B cell (primary cell): ENCODE data around the gene APP. TPM values are rescaled to one million over a fixed set of nuclear protein-coding genes. Genes with fewer than 3 reads are reported as not detected.

ENCODE experiments used
- ATAC-seq: fragments of 200-7000 bp; cut with Tn5 transposase; one replicate; pipeline ENCODE4 v1.10.0; 2021; ENCODE audit warnings: low read depth, mild to moderate bottlenecking, moderate number of reproducible peaks, moderate library complexity
- CTCF ChIA-PET: fragments of 350-600 bp; sonication (Branson Sonifier 250); formaldehyde crosslinking; loops from one replicate; lab custom pipeline; 2021; ENCODE audit warnings: antibody characterized with exemption, inconsistent platforms; lab: Charles Lee
- POLR2A ChIA-PET: fragments of 350-600 bp; sonication (Branson Sonifier 250); formaldehyde crosslinking; loops from one replicate; lab custom pipeline; 2021; ENCODE audit warnings: antibody characterized with exemption; lab: Charles Lee
- DNase-seq: peaks from one replicate; pipeline ENCODE4 v3.0.0; 2013
- H2AFZ ChIP-seq: 2 replicates; pipeline ENCODE4 v1.6.1; 2012; ENCODE audit warnings: mild to moderate bottlenecking, low read depth, low read length; ENCODE audit not compliant: insufficient read depth, poor library complexity, severe bottlenecking
- H3K27ac ChIP-seq, 2 donors: 1 replicate in 1 of 2; 2 replicates in 1 of 2; pipeline ENCODE4 v1.5.1; 2012 to 2013; ENCODE audit warnings: low read length in 2 of 2, mild to moderate bottlenecking in 2 of 2, moderate library complexity in 1 of 2
- H3K27me3 ChIP-seq, 4 experiments: fragments of 200-600 bp in 1 of 4; sonication (generic) in 1 of 4; replicated peaks in 1 of 4; 1 replicate in 2 of 4; 2 replicates in 2 of 4; pipeline versions ENCODE4 v1.6.1 to v1.7.0; 2013 to 2016; ENCODE audit warnings: low read length in 3 of 4, mild to moderate bottlenecking in 2 of 4, mixed read lengths in 1 of 4, moderate library complexity in 1 of 4; ENCODE audit not compliant: insufficient read depth in 4 of 4, control insufficient read depth in 3 of 4; ENCODE audit errors: control extremely low read depth in 1 of 4
- H3K36me3 ChIP-seq, 2 experiments: replicated peaks in 1 of 2; 1 replicate in 1 of 2; 2 replicates in 1 of 2; pipeline versions ENCODE4 v1.6.1 to v1.7.1; 2013; ENCODE audit warnings: low read length in 1 of 2; ENCODE audit not compliant: insufficient read depth in 2 of 2, control insufficient read depth in 1 of 2; ENCODE audit errors: control extremely low read depth in 1 of 2, extremely low read depth in 1 of 2
- H3K4me1 ChIP-seq, 2 donors: fragments of 200-600 bp in 1 of 2; sonication (generic) in 1 of 2; 1 replicate in 1 of 2; 2 replicates in 1 of 2; pipeline versions ENCODE4 v1.5.1 to v1.6.1; 2013 to 2017; ENCODE audit warnings: low read length in 2 of 2; ENCODE audit not compliant: control insufficient read depth in 2 of 2, insufficient read depth in 2 of 2
- H3K4me2 ChIP-seq: replicated peaks from 2 replicates; pipeline ENCODE3; 2012; ENCODE audit warnings: mild to moderate bottlenecking, low read depth, low read length; ENCODE audit not compliant: poor library complexity, severe bottlenecking
- H3K4me3 ChIP-seq, 5 experiments: fragments of 200-600 bp in 1 of 5; sonication (generic) in 1 of 5; 1 replicate in 3 of 5; 2 replicates in 2 of 5; pipeline versions ENCODE4 v1.5.1 to v1.7.0; 2011 to 2016; ENCODE audit warnings: low read length in 4 of 5, mild to moderate bottlenecking in 4 of 5, low read depth in 2 of 5, control low read depth in 1 of 5, moderate library complexity in 1 of 5; ENCODE audit not compliant: insufficient read depth in 1 of 5; ENCODE audit errors: control extremely low read depth in 1 of 5, extremely low read depth in 1 of 5
- H3K79me2 ChIP-seq: fragments of 200-600 bp; sonication (generic); one replicate; pipeline ENCODE4 v1.6.0; 2016; ENCODE audit warnings: low read length; ENCODE audit not compliant: control insufficient read depth, insufficient read depth
- H3K9ac ChIP-seq: fragments of 200-600 bp; sonication (generic); 2 replicates; pipeline ENCODE4 v1.6.1; 2017; ENCODE audit warnings: mild to moderate bottlenecking, low read length, moderate library complexity
- H3K9me3 ChIP-seq, 3 donors: one replicate each; pipeline versions ENCODE4 v1.6.1 to v1.7.1; 2013; ENCODE audit warnings: low read length in 2 of 3; ENCODE audit not compliant: control insufficient read depth in 2 of 3, insufficient read depth in 1 of 3; ENCODE audit errors: control extremely low read depth in 1 of 3
- H4K20me1 ChIP-seq: 2 replicates; pipeline ENCODE4 v1.6.0; 2012; ENCODE audit warnings: mild to moderate bottlenecking, low read length; ENCODE audit not compliant: insufficient read depth, control insufficient read depth, poor library complexity, severe bottlenecking
- H3K27ac Mint-ChIP-seq: one replicate; pipeline ENCODE4 v1.8.0; 2021; ENCODE audit warnings: mixed read lengths
- H3K27me3 Mint-ChIP-seq: one replicate; pipeline ENCODE4 v1.8.0; 2021; ENCODE audit warnings: mixed read lengths
- H3K4me1 Mint-ChIP-seq: one replicate; pipeline ENCODE4 v1.8.0; 2021; ENCODE audit warnings: mixed read lengths
- H3K4me3 Mint-ChIP-seq: one replicate; pipeline ENCODE4 v1.8.0; 2021; ENCODE audit warnings: mixed read lengths
- H3K9me3 Mint-ChIP-seq: one replicate; pipeline ENCODE4 v1.8.0; 2022; ENCODE audit warnings: mixed read lengths; ENCODE audit not compliant: insufficient read depth
- EZH2 ChIP-seq: IDR thresholded peaks from 2 replicates; pipeline ENCODE4 v1.6.1; 2012; ENCODE audit warnings: borderline replicate concordance, low read depth, mild to moderate bottlenecking, moderate library complexity, low read length; ENCODE audit not compliant: insufficient read depth, poor library complexity, severe bottlenecking
- WGBS: methylation state at CpG from one replicate; pipeline ENCODE4 v1.1.5; 2013; ENCODE audit warnings: missing lambda C conversion rate; ENCODE audit not compliant: insufficient coverage; 5-methylcytosine and 5-hydroxymethylcytosine counted together
- intact Hi-C: fragments of 100-400 bp; cut with micrococcal nuclease; formaldehyde crosslinking; loops from one replicate; pipeline ENCODE4 v1.10.0; 2022
- polyA plus RNA-seq: library from polyadenylated mRNA; depleted of rRNA; stranded (reverse); fragments of >200 nt; gene quantifications from 2 replicates; pipeline ENCODE4 v1.2.3, GENCODE V29; 2012
- total RNA-seq, 2 donors: library from RNA; stranded (reverse); fragments of 120-200 nt in 1 of 2; gene quantifications; 1 replicate in 1 of 2; 2 replicates in 1 of 2; pipeline versions ENCODE4 v1.2.3 to v1.2.4, GENCODE V29; 2013 to 2022
- TF ChIP-seq, protein P1 (sequence below): fragments of 200-600 bp; IDR thresholded peaks from one replicate; pipeline ENCODE4 v1.8.0; 2022; ENCODE audit warnings: antibody characterized with exemption, mild to moderate bottlenecking

The APP gene
- total and polyA plus RNA-seq, 2 donors (not counting 1 experiment from before 2014, with no cell fraction given): 28.3 to 34.7 TPM

DNA sequence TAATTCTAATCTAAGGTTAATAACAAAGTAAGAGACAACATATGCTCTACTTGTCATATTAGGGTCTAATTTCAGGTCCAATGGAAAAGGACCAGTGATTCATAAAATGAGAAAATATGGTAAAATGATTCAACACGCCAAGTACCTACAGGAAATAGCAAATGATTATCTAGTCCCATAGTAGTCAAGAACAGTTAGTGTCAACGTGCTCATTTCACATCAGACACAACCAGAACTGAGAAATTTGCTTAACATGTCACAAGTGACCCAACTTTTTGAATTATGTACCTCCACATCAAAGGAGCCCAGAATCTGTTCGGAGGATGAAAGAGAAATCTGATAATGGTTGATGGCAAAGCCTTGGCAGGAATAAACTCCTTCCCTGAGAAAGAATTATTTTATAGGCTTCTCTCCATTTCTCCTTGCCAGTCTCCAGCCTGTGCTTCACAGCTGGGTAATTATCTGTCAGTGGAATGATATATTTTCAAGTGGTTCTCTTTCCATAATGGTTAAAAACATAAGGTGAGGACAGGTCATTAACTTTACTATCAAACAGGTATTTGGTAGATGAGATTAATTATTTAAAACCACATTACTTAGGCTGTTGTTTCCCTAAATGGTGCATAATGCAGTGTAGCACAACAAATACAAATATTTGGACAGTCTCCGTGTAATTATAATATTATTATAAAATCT, 83.2 kb downstream of the APP start:
- intact Hi-C loops: no loop called here
- H3K9ac ChIP-seq: no peak overlapping the region
- CTCF ChIA-PET: no interaction called here
- H3K79me2 ChIP-seq: peaks cover 4% of the 10 kb centered on the region
- H3K27ac Mint-ChIP-seq: no peak overlapping the region
- TF ChIP-seq, protein P1, sequence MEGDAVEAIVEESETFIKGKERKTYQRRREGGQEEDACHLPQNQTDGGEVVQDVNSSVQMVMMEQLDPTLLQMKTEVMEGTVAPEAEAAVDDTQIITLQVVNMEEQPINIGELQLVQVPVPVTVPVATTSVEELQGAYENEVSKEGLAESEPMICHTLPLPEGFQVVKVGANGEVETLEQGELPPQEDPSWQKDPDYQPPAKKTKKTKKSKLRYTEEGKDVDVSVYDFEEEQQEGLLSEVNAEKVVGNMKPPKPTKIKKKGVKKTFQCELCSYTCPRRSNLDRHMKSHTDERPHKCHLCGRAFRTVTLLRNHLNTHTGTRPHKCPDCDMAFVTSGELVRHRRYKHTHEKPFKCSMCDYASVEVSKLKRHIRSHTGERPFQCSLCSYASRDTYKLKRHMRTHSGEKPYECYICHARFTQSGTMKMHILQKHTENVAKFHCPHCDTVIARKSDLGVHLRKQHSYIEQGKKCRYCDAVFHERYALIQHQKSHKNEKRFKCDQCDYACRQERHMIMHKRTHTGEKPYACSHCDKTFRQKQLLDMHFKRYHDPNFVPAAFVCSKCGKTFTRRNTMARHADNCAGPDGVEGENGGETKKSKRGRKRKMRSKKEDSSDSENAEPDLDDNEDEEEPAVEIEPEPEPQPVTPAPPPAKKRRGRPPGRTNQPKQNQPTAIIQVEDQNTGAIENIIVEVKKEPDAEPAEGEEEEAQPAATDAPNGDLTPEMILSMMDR: no peak
- no peak for TF ChIP-seq EZH2
- no peaks in the 10 kb centered on the region for H3K27me3 ChIP-seq
- DNase-seq: no peak
- no peak overlapping the region for H2AFZ ChIP-seq
- no peaks in the 10 kb centered on the region for H3K27me3 Mint-ChIP-seq
- peaks cover 8% of the 10 kb centered on the region for H4K20me1 ChIP-seq
- peaks cover 0 to 3% (median 0%) of the 10 kb centered on the region in 3 donors for H3K9me3 ChIP-seq
- ATAC-seq: no peak
- H3K9me3 Mint-ChIP-seq: no peaks in the 10 kb centered on the region
- H3K4me1 Mint-ChIP-seq: no peaks in the 10 kb centered on the region
- H3K4me2 ChIP-seq: no peak overlapping the region
- no peak overlapping the region for H3K27ac ChIP-seq
- H3K4me3 ChIP-seq: no peak overlapping the region
- H3K36me3 ChIP-seq: peaks cover 0 to 3% of the 10 kb centered on the region in 2 experiments
- no peak overlapping the region for H3K4me3 Mint-ChIP-seq
- H3K4me1 ChIP-seq: no peaks in the 10 kb centered on the region
- WGBS: no CpG with 5 or more reads among the region's 4 CpGs
- POLR2A ChIA-PET: no interaction called here

DNA sequence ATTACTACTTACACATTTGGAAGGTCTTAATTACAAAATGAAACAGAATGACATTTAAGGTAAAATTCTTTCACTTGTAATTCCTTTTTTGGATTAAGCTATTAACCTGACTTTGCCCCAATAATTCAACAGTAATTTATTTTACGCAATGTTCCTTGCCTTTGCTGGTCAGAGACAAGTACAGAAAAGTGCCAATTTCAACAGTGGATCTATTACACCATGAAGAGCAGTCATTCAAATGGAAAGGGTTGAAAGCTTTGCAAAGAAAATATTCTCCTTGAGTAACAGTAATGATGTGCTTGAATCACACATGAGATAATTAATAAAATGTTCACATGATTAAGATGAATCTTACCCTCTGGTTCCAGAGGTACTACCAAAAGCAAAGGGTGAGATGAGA, 84.7 kb downstream of the APP start:
- Histone ChIP-seq H3K9me3 (peaks cover 0 to 3% (median 0%) of the 10 kb centered on the region in 3 donors), H3K9ac (no peak overlapping the region), H3K4me1 (no peaks in the 10 kb centered on the region), H3K4me3 (no peak overlapping the region), H3K36me3 (peaks cover 0 to 3% of the 10 kb centered on the region in 2 experiments), H3K27me3 (no peaks in the 10 kb centered on the region), H3K27ac (no peak overlapping the region), H3K79me2 (peaks cover 4% of the 10 kb centered on the region), H2AFZ (no peak overlapping the region), H3K4me2 (no peak overlapping the region), H4K20me1 (peaks cover 5% of the 10 kb centered on the region)
- Mint-ChIP-seq H3K27me3 (no peaks in the 10 kb centered on the region), H3K9me3 (no peaks in the 10 kb centered on the region), H3K27ac (no peak overlapping the region), H3K4me3 (no peak overlapping the region), H3K4me1 (no peaks in the 10 kb centered on the region)
- POLR2A ChIA-PET: no interaction called here
- CTCF ChIA-PET: no interaction called here
- ATAC-seq (no peak), DNase-seq (no peak)
- intact Hi-C loops: no loop called here
- TF ChIP-seq, protein P1: no peak
- TF ChIP-seq EZH2: no peak
- WGBS: no CpG with 5 or more reads among the region's 1 CpG
